Nephron (organoid): ENCODE data around the gene KANSL1.

Source experiments
- H3K27ac Mint-ChIP-seq, 3 experiments: 2 replicates each; pipeline ENCODE4 v1.8.0; 2020; ENCODE audit warnings: mixed read lengths in 3 of 3, mild to moderate bottlenecking in 2 of 3, moderate library complexity in 1 of 3
- H3K27me3 Mint-ChIP-seq: 2 replicates; pipeline ENCODE4 v1.8.0; 2021; ENCODE audit warnings: low read depth, mild to moderate bottlenecking, moderate library complexity, mixed read lengths
- H3K36me3 Mint-ChIP-seq: 2 replicates; pipeline ENCODE4 v1.8.0; 2020; ENCODE audit warnings: low read depth, mixed read lengths
- H3K4me1 Mint-ChIP-seq: 2 replicates; pipeline ENCODE4 v1.8.0; 2020; ENCODE audit warnings: mixed read lengths
- H3K4me3 Mint-ChIP-seq, 3 experiments: 2 replicates each; pipeline ENCODE4 v1.8.0; 2020; ENCODE audit warnings: mild to moderate bottlenecking in 3 of 3, mixed read lengths in 3 of 3, moderate library complexity in 2 of 3
- H3K9me3 Mint-ChIP-seq: 2 replicates; pipeline ENCODE4 v1.8.0; 2020; ENCODE audit warnings: mixed read lengths
- TF ChIP-seq, protein P1 (sequence below), 3 experiments: fragments of 200-600 bp; sonication (generic); IDR thresholded peaks; one replicate each; pipeline ENCODE4 v1.5.0; 2021; ENCODE audit warnings: antibody characterized with exemption in 3 of 3; ENCODE audit not compliant: unreplicated experiment in 3 of 3

KANSL1 gene

DNA sequence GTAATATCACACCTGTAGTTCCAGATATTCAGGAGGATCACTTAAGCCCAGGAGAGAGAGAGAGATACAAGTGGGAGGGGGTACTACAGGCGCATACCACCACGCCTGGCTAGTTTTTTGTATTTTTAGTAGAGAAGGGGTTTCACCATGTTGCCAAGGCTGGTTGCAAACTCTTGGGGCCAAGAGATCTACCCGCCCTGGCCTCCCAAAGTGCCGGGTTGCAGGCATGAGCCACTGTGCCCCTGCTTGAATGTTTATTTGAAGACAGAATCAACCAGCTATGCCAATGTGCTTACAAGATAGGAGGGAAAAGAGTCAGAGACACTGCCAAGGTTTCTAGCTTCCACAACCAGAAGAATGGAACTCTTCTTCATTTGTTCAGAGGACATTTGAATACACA, 106.4 kb downstream of the KANSL1 start:
- Mint-ChIP-seq H3K36me3 (peaks cover 41% of the 10 kb centered on the region), H3K27ac (no peak overlapping the region), H3K27me3 (no peaks in the 10 kb centered on the region), H3K4me1 (peaks cover 20% of the 10 kb centered on the region), H3K9me3 (no peaks in the 10 kb centered on the region), H3K4me3 (no peak overlapping the region)
- TF ChIP-seq, protein P1, sequence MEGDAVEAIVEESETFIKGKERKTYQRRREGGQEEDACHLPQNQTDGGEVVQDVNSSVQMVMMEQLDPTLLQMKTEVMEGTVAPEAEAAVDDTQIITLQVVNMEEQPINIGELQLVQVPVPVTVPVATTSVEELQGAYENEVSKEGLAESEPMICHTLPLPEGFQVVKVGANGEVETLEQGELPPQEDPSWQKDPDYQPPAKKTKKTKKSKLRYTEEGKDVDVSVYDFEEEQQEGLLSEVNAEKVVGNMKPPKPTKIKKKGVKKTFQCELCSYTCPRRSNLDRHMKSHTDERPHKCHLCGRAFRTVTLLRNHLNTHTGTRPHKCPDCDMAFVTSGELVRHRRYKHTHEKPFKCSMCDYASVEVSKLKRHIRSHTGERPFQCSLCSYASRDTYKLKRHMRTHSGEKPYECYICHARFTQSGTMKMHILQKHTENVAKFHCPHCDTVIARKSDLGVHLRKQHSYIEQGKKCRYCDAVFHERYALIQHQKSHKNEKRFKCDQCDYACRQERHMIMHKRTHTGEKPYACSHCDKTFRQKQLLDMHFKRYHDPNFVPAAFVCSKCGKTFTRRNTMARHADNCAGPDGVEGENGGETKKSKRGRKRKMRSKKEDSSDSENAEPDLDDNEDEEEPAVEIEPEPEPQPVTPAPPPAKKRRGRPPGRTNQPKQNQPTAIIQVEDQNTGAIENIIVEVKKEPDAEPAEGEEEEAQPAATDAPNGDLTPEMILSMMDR (IDR thresholded peaks at IDR 0.05; ENCODE audit: unreplicated experiment in 3 of 3) = no peak

- Mint-ChIP-seq H3K27me3 (no peaks in the 10 kb centered on the region), H3K36me3 (peaks cover 49% of the 10 kb centered on the region), H3K4me1 (peaks cover 33% of the 10 kb centered on the region), H3K27ac (no peak overlapping the region), H3K4me3 (no peak overlapping the region), H3K9me3 (no peaks in the 10 kb centered on the region)
- TF ChIP-seq, protein P1 (IDR thresholded peaks at IDR 0.05; ENCODE audit: unreplicated experiment in 3 of 3) = no peak
Observed at GRCh38 chr17:46085522-46085921, 107.7 kb downstream of the KANSL1 start.

DNA sequence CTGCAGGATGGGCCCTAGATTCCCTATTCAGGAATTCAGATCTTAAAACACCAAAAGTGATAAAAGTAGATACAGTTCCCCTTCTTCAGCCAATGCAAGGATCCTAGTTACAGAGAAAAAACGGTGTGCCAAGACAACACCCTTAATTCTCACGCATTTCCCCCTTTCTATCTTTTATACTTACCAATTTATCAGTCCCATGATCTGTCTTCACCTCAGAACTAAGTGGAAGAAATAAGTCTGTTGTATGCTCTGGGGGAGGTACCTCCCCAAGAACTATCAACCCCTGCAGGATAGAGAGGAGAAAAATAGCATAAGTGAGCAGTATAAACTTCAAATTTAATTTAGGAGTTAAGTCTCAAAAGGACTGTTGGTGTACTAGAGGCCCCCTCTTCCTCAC, 111.0 kb downstream of the KANSL1 start:
- Mint-ChIP-seq H3K9me3 (no peaks in the 10 kb centered on the region), H3K36me3 (peaks cover 53% of the 10 kb centered on the region), H3K4me1 (peaks cover 47% of the 10 kb centered on the region), H3K4me3 (no peak overlapping the region), H3K27me3 (no peaks in the 10 kb centered on the region), H3K27ac (peak overlapping the region; percentile 46 to 53 (median 49))
- TF ChIP-seq, protein P1 (IDR thresholded peaks at IDR 0.05; ENCODE audit: unreplicated experiment in 3 of 3) = no peak

DNA sequence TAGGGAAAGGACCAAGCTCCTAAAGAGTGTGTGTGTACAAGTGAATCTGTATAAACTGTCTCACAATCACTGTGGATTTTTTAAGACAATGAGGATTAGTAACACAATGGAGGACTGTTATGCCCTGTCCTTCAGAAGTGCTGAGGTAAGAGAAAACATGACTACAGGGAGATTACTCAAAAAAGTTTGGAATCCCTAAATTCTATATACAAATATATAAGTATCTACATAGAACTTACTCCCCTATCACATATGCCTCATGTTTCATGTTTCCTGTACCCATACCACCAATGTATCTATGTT, 112.3 kb downstream of the KANSL1 start:
- H3K27ac Mint-ChIP-seq = peak overlapping the region in 1 of 3 experiments; percentile 16
- H3K9me3 Mint-ChIP-seq = peaks cover 4% of the 10 kb centered on the region
- no peak overlapping the region for H3K4me3 Mint-ChIP-seq
- H3K36me3 Mint-ChIP-seq = peaks cover 59% of the 10 kb centered on the region
- no peaks in the 10 kb centered on the region for H3K27me3 Mint-ChIP-seq
- TF ChIP-seq, protein P1 (IDR thresholded peaks at IDR 0.05; ENCODE audit: unreplicated experiment in 3 of 3) = no peak
- peaks cover 47% of the 10 kb centered on the region for H3K4me1 Mint-ChIP-seq

- peaks cover 46% of the 10 kb centered on the region for H3K4me1 Mint-ChIP-seq
- TF ChIP-seq, protein P1 (IDR thresholded peaks at IDR 0.05; ENCODE audit: unreplicated experiment in 3 of 3) = no peak
- peaks cover 4% of the 10 kb centered on the region for H3K9me3 Mint-ChIP-seq
- peak overlapping the region in 1 of 3 experiments; percentile 16 for H3K27ac Mint-ChIP-seq
- H3K27me3 Mint-ChIP-seq = no peaks in the 10 kb centered on the region
- H3K4me3 Mint-ChIP-seq = no peak overlapping the region
- H3K36me3 Mint-ChIP-seq = peaks cover 65% of the 10 kb centered on the region
Observed at GRCh38 chr17:46080118-46081017, 112.9 kb downstream of the KANSL1 start.

DNA sequence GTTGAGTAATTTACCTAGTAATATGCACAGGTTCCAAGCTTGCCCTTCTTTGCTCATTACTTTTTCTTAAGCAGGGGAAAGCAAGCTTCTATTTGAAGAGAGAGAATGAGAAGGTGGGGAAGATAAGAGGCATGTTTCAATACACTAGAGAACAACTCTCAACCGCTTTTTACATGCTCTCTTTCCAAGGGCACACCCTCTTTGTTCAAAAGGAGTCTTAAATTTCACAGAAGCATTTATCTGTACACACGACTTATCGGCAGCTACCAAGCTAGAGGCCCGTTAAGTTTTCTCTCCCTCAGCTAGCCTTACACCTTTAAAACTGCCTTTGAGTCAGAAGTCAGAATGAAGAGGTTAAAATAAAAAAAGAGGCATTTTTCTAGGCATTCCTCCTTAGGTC, 114.6 kb downstream of the KANSL1 start:
- peaks cover 44% of the 10 kb centered on the region for H3K4me1 Mint-ChIP-seq
- H3K27me3 Mint-ChIP-seq = no peaks in the 10 kb centered on the region
- H3K4me3 Mint-ChIP-seq = no peak overlapping the region
- peak overlapping the region in 1 of 3 experiments; percentile 10 for H3K27ac Mint-ChIP-seq
- TF ChIP-seq, protein P1 (IDR thresholded peaks at IDR 0.05; ENCODE audit: unreplicated experiment in 3 of 3) = no peak
- peaks cover 4% of the 10 kb centered on the region for H3K9me3 Mint-ChIP-seq
- peaks cover 71% of the 10 kb centered on the region for H3K36me3 Mint-ChIP-seq
